SK-N-SH treated with all-trans-retinoic acid at 6 μM for 48 hours (cell line): ENCODE data around the gene TMEM270.

Source experiments
- ATAC-seq: fragments of 200-7000 bp; cut with Tn5 transposase; 3 replicates; pipeline ENCODE4 v1.9.1; 2020; ENCODE audit warnings: mild to moderate bottlenecking, moderate library complexity
- ARNTL ChIP-seq: fragments of 450-650 bp; formaldehyde crosslinking; IDR thresholded peaks from 2 replicates; pipeline ENCODE4 v1.5.0; 2020; ENCODE audit warnings: low read depth, mild to moderate bottlenecking, moderate library complexity, borderline replicate concordance
- BACH2 ChIP-seq: fragments of 250-450 bp; sonication (Bioruptor Pico); IDR thresholded peaks from 2 replicates; pipeline ENCODE4 v1.9.0; 2021; ENCODE audit warnings: mild to moderate bottlenecking, borderline replicate concordance
- CSDC2 ChIP-seq: fragments of 250-450 bp; sonication (Bioruptor Pico); IDR thresholded peaks from 2 replicates; pipeline ENCODE4 v1.5.0; 2020; ENCODE audit warnings: mild to moderate bottlenecking, moderate library complexity
- ESRRG ChIP-seq: fragments of 250-450 bp; sonication (Bioruptor Pico); IDR thresholded peaks from 2 replicates; pipeline ENCODE4 v1.6.1; 2021; ENCODE audit warnings: mild to moderate bottlenecking
- GLIS3 ChIP-seq: fragments of 250-450 bp; sonication (Bioruptor Pico); IDR thresholded peaks from 2 replicates; pipeline ENCODE4 v1.5.0; 2020; ENCODE audit warnings: mild to moderate bottlenecking, moderate library complexity
- ISL1 ChIP-seq: fragments of 250-450 bp; sonication (Bioruptor Pico); IDR thresholded peaks from 2 replicates; pipeline ENCODE4 v2.1.2; 2022; ENCODE audit warnings: mild to moderate bottlenecking, moderate library complexity
- OSR1 ChIP-seq: fragments of 250-450 bp; sonication (Bioruptor Pico); IDR thresholded peaks from 2 replicates; pipeline ENCODE4 v1.8.0; 2022; ENCODE audit warnings: moderate library complexity, mild to moderate bottlenecking, inconsistent platforms
- PPARA ChIP-seq: fragments of 250-450 bp; sonication (Bioruptor Pico); IDR thresholded peaks from 2 replicates; pipeline ENCODE4 v1.5.0; 2020; ENCODE audit warnings: mild to moderate bottlenecking, borderline replicate concordance
- RARB ChIP-seq: fragments of 250-450 bp; sonication (Bioruptor Pico); IDR thresholded peaks from 2 replicates; pipeline ENCODE4 v1.8.0; 2021; ENCODE audit warnings: mild to moderate bottlenecking, moderate library complexity
- SNAI2 ChIP-seq: fragments of 250-450 bp; sonication (Bioruptor Pico); IDR thresholded peaks from 2 replicates; pipeline ENCODE4 v1.5.0; 2020; ENCODE audit warnings: mild to moderate bottlenecking, moderate library complexity
- TCF4 ChIP-seq: fragments of 250-450 bp; sonication (Bioruptor Pico); IDR thresholded peaks from 2 replicates; pipeline ENCODE4 v1.8.0; 2021; ENCODE audit warnings: mild to moderate bottlenecking, moderate library complexity, borderline replicate concordance
- TOX ChIP-seq: fragments of 250-450 bp; sonication (Bioruptor Pico); IDR thresholded peaks from 2 replicates; pipeline ENCODE4 v1.8.0; 2021; ENCODE audit warnings: mild to moderate bottlenecking, moderate library complexity, borderline replicate concordance
- ZC3H10 ChIP-seq: fragments of 250-450 bp; sonication (Bioruptor Pico); IDR thresholded peaks from 2 replicates; pipeline ENCODE4 v1.5.1; 2021; ENCODE audit warnings: mild to moderate bottlenecking, moderate library complexity
- ZFP3 ChIP-seq: fragments of 250-450 bp; sonication (Bioruptor Pico); IDR thresholded peaks from 2 replicates; pipeline ENCODE4 v1.5.0; 2020; ENCODE audit warnings: mild to moderate bottlenecking, moderate library complexity
- ZFP30 ChIP-seq: fragments of 450-650 bp; formaldehyde crosslinking; IDR thresholded peaks from 2 replicates; pipeline ENCODE4 v1.5.0; 2022; ENCODE audit warnings: mild to moderate bottlenecking, moderate library complexity
- ZNF565 ChIP-seq: fragments of 450-650 bp; formaldehyde crosslinking; conservative IDR thresholded peaks from 2 replicates; pipeline ENCODE4 v1.5.0; 2020; ENCODE audit warnings: low read depth, mild to moderate bottlenecking, moderate library complexity
- ZNF70 ChIP-seq: fragments of 450-650 bp; formaldehyde crosslinking; IDR thresholded peaks from 2 replicates; pipeline ENCODE4 v1.5.0; 2020; ENCODE audit warnings: mild to moderate bottlenecking, moderate library complexity
- TF ChIP-seq, protein P1 (sequence below): fragments of 250-450 bp; sonication (Bioruptor Pico); IDR thresholded peaks from 2 replicates; pipeline ENCODE4 v1.5.1; 2020; ENCODE audit warnings: low read depth, mild to moderate bottlenecking, moderate library complexity
- TF ChIP-seq, protein P2 (sequence below): fragments of 250-450 bp; sonication (Bioruptor Pico); IDR thresholded peaks from 2 replicates; pipeline ENCODE4 v1.5.1; 2021; ENCODE audit warnings: mild to moderate bottlenecking, moderate library complexity
- TF ChIP-seq, protein P3 (sequence below): fragments of 250-450 bp; sonication (Bioruptor Pico); IDR thresholded peaks from 2 replicates; pipeline ENCODE4 v1.5.0; 2020; ENCODE audit warnings: mild to moderate bottlenecking, moderate library complexity
- TF ChIP-seq, protein P4 (sequence below): fragments of 250-450 bp; sonication (Bioruptor Pico); IDR thresholded peaks from 2 replicates; pipeline ENCODE4 v1.8.0; 2020; ENCODE audit warnings: mild to moderate bottlenecking, moderate library complexity, borderline replicate concordance

TMEM270 gene

DNA sequence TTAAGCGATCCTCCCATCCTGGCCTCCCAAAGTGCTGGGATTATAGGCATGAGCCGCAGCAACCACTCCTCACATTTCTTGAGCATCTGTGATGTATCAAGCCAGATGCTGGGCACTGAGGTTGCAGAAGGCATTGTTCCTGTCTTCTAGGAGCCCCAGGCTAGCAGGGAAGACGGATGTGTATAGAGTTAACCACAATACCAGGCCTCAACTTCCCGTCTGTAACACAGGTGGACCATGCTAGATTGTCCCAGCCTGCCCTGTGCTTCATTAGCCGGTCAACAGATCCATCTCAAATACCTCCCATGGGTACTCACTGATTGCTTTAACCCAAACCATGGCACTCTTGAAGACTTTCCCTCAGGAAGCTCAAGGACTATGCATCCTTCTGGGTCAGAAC, 32.0 kb upstream of the TMEM270 start:
- TF ChIP-seq TCF4 (CRISPR knock-in tag) (no peak), ZFP30 (CRISPR knock-in tag) (no peak), TOX (CRISPR knock-in tag) (no peak), PPARA (CRISPR knock-in tag) (no peak), CSDC2 (no peak), ZFP3 (no peak), ZC3H10 (CRISPR knock-in tag) (no peak), GLIS3 (CRISPR knock-in tag) (no peak), SNAI2 (CRISPR knock-in tag) (no peak), OSR1 (no peak), ARNTL (CRISPR knock-in tag) (no peak), ZNF565 (CRISPR knock-in tag) (no peak), ESRRG (CRISPR knock-in tag) (no peak), ZNF70 (CRISPR knock-in tag) (no peak), RARB (CRISPR knock-in tag) (no peak), BACH2 (no peak)
- TF ChIP-seq, protein P1, sequence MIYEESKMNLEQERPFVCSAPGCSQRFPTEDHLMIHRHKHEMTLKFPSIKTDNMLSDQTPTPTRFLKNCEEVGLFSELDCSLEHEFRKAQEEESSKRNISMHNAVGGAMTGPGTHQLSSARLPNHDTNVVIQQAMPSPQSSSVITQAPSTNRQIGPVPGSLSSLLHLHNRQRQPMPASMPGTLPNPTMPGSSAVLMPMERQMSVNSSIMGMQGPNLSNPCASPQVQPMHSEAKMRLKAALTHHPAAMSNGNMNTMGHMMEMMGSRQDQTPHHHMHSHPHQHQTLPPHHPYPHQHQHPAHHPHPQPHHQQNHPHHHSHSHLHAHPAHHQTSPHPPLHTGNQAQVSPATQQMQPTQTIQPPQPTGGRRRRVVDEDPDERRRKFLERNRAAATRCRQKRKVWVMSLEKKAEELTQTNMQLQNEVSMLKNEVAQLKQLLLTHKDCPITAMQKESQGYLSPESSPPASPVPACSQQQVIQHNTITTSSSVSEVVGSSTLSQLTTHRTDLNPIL (CRISPR knock-in tag), result no peak
- TF ChIP-seq, protein P2, sequence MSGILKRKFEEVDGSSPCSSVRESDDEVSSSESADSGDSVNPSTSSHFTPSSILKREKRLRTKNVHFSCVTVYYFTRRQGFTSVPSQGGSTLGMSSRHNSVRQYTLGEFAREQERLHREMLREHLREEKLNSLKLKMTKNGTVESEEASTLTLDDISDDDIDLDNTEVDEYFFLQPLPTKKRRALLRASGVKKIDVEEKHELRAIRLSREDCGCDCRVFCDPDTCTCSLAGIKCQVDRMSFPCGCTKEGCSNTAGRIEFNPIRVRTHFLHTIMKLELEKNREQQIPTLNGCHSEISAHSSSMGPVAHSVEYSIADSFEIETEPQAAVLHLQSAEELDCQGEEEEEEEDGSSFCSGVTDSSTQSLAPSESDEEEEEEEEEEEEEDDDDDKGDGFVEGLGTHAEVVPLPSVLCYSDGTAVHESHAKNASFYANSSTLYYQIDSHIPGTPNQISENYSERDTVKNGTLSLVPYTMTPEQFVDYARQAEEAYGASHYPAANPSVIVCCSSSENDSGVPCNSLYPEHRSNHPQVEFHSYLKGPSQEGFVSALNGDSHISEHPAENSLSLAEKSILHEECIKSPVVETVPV (CRISPR knock-in tag), result no peak
- TF ChIP-seq, protein P3, sequence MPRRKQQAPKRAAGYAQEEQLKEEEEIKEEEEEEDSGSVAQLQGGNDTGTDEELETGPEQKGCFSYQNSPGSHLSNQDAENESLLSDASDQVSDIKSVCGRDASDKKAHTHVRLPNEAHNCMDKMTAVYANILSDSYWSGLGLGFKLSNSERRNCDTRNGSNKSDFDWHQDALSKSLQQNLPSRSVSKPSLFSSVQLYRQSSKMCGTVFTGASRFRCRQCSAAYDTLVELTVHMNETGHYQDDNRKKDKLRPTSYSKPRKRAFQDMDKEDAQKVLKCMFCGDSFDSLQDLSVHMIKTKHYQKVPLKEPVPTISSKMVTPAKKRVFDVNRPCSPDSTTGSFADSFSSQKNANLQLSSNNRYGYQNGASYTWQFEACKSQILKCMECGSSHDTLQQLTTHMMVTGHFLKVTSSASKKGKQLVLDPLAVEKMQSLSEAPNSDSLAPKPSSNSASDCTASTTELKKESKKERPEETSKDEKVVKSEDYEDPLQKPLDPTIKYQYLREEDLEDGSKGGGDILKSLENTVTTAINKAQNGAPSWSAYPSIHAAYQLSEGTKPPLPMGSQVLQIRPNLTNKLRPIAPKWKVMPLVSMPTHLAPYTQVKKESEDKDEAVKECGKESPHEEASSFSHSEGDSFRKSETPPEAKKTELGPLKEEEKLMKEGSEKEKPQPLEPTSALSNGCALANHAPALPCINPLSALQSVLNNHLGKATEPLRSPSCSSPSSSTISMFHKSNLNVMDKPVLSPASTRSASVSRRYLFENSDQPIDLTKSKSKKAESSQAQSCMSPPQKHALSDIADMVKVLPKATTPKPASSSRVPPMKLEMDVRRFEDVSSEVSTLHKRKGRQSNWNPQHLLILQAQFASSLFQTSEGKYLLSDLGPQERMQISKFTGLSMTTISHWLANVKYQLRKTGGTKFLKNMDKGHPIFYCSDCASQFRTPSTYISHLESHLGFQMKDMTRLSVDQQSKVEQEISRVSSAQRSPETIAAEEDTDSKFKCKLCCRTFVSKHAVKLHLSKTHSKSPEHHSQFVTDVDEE, result no peak
- TF ChIP-seq, protein P4, sequence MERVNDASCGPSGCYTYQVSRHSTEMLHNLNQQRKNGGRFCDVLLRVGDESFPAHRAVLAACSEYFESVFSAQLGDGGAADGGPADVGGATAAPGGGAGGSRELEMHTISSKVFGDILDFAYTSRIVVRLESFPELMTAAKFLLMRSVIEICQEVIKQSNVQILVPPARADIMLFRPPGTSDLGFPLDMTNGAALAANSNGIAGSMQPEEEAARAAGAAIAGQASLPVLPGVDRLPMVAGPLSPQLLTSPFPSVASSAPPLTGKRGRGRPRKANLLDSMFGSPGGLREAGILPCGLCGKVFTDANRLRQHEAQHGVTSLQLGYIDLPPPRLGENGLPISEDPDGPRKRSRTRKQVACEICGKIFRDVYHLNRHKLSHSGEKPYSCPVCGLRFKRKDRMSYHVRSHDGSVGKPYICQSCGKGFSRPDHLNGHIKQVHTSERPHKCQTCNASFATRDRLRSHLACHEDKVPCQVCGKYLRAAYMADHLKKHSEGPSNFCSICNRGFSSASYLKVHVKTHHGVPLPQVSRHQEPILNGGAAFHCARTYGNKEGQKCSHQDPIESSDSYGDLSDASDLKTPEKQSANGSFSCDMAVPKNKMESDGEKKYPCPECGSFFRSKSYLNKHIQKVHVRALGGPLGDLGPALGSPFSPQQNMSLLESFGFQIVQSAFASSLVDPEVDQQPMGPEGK, result no peak
- ATAC-seq, result no peak

DNA sequence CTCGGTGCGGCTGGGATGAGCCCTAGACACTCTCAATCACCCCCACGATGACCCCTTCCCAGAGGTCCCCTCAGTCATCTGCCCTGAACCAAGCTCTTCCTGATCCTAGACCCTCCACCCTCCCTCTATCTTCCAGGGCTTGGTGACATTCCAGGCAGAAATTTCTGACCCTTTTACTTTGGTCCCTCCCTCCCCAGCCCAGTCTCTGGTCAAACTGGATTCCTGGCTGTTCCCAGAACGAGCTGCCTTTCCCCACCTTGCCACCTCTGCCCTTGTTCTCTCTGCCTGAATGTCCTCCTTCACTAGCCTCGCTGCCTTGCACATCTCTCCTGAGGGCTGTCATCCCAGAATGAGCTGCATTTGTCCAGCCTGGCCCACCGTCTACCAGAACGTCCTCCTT, 31.5 kb upstream of the TMEM270 start:
- TF ChIP-seq, protein P3, result no peak
- TF ChIP-seq RARB (CRISPR knock-in tag) (no peak), ZNF565 (CRISPR knock-in tag) (no peak), ISL1 (CRISPR knock-in tag) (no peak), ZC3H10 (CRISPR knock-in tag) (no peak), ESRRG (CRISPR knock-in tag) (no peak), PPARA (CRISPR knock-in tag) (no peak), CSDC2 (no peak), ZNF70 (CRISPR knock-in tag) (no peak), ARNTL (CRISPR knock-in tag) (no peak), SNAI2 (CRISPR knock-in tag) (no peak)
- TF ChIP-seq, protein P4, result no peak
- TF ChIP-seq, protein P2 (CRISPR knock-in tag), result no peak
- ATAC-seq, result no peak
